Endodermal cell (in vitro differentiated cells): ENCODE measurements around the gene SRSF6. TPM values are rescaled to one million over a fixed set of nuclear protein-coding genes. Genes with fewer than 3 reads are reported as not detected.
A peak's percentile ranks its signal among the peaks of the same experiment; 100 is the strongest.

Source experiments
- DNase-seq: peaks from one replicate; pipeline ENCODE4 v3.0.0-alpha.2; 2017
- H3K27ac ChIP-seq: 2 replicates; pipeline ENCODE4 v1.5.1; 2013; ENCODE audit warnings: mild to moderate bottlenecking, low read depth, low read length, moderate library complexity
- H3K27me3 ChIP-seq: 2 replicates; pipeline ENCODE4 v1.6.1; 2013; ENCODE audit warnings: mild to moderate bottlenecking, low read length, moderate library complexity; ENCODE audit not compliant: insufficient read depth, control insufficient read depth, poor library complexity, severe bottlenecking
- H3K36me3 ChIP-seq: 2 replicates; pipeline ENCODE4 v1.7.0; 2013; ENCODE audit warnings: mild to moderate bottlenecking, low read length, moderate library complexity; ENCODE audit not compliant: control insufficient read depth, insufficient read depth
- H3K4me1 ChIP-seq: one replicate; pipeline ENCODE4 v1.7.0; 2013; ENCODE audit warnings: low read length; ENCODE audit not compliant: control insufficient read depth, insufficient read depth
- H3K4me3 ChIP-seq: 2 replicates; pipeline ENCODE4 v1.5.1; 2013; ENCODE audit warnings: mild to moderate bottlenecking, low read length, moderate library complexity
- H3K9ac ChIP-seq: 2 replicates; pipeline ENCODE4 v1.6.1; 2013; ENCODE audit warnings: mild to moderate bottlenecking, low read length, moderate library complexity; ENCODE audit not compliant: poor library complexity, severe bottlenecking; ENCODE audit errors: extremely low read depth
- H3K9me3 ChIP-seq: 2 replicates; pipeline ENCODE4 v1.6.1; 2013; ENCODE audit warnings: mild to moderate bottlenecking, low read length, moderate library complexity; ENCODE audit not compliant: control insufficient read depth
- H3K27ac Mint-ChIP-seq: 2 replicates; pipeline ENCODE4 v1.8.0; 2020; ENCODE audit warnings: mixed read lengths
- H3K27me3 Mint-ChIP-seq: 2 replicates; pipeline ENCODE4 v1.8.0; 2021; ENCODE audit warnings: mild to moderate bottlenecking, mixed read lengths; ENCODE audit not compliant: insufficient read depth
- H3K36me3 Mint-ChIP-seq: 2 replicates; pipeline ENCODE4 v1.8.0; 2020; ENCODE audit warnings: low read depth, mixed read lengths
- H3K4me1 Mint-ChIP-seq: 2 replicates; pipeline ENCODE4 v1.8.0; 2020; ENCODE audit warnings: mixed read lengths
- H3K4me3 Mint-ChIP-seq: 2 replicates; pipeline ENCODE4 v1.8.0; 2020; ENCODE audit warnings: mild to moderate bottlenecking, moderate library complexity, mixed read lengths
- H3K9me3 Mint-ChIP-seq: 2 replicates; pipeline ENCODE4 v1.8.0; 2020; ENCODE audit warnings: mild to moderate bottlenecking, mixed read lengths
- WGBS, 2 experiments: methylation state at CpG; one replicate each; pipeline versions ENCODE4 v1.1.5 to v1.1.7; 2013; ENCODE audit warnings: missing lambda C conversion rate in 2 of 2, mixed read lengths in 1 of 2; ENCODE audit not compliant: insufficient coverage in 1 of 2, insufficient read length in 1 of 2; 5-methylcytosine and 5-hydroxymethylcytosine counted together
- total RNA-seq, 2 donors: library from RNA; stranded (reverse); fragmentation: NEBNext Ultra II Directional in 1 of 2; extraction: Animal tissue kit (Norgen Biotek cat#: 25700) in 1 of 2; gene quantifications; 2 replicates in 1 of 2; 3 replicates in 1 of 2; pipeline ENCODE4 v1.2.1, GENCODE V29; 2021
- TF ChIP-seq, protein P1 (sequence below): fragments of 200-600 bp; sonication (generic); conservative IDR thresholded peaks from 2 replicates; pipeline ENCODE4 v1.5.0; 2021; ENCODE audit warnings: antibody characterized with exemption, mild to moderate bottlenecking

SRSF6 gene
- total RNA-seq, 2 donors from 2014 or later, result 146 to 199 TPM

DNA sequence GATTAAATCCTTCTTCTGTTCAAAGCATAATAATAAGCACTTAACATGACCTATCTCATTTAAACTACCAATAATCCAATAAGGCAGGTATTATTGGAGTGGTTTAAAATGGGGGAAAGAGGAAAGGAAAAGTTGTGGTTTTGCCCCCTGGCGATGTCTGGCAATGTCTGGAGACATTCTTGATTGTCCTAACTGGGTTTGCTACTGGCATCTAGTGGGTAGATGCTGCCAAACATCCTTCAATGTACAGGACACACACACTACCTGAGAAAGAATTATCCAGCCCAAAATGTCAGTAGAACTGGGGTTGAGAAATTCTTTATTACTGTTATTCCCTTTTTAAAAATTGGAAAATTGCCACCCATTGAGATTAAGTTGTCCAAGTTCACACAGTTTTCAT lies 25.2 kb upstream of the SRSF6 start:
- Mint-ChIP-seq H3K36me3 (no peaks in the 10 kb centered on the region), H3K9me3 (no peaks in the 10 kb centered on the region), H3K27me3 (peaks cover 11% of the 10 kb centered on the region), H3K27ac (no peak overlapping the region), H3K4me3 (no peak overlapping the region), H3K4me1 (peaks cover 7% of the 10 kb centered on the region)
- Histone ChIP-seq H3K4me1 (no peaks in the 10 kb centered on the region), H3K27me3 (no peaks in the 10 kb centered on the region), H3K9me3 (no peaks in the 10 kb centered on the region), H3K36me3 (no peaks in the 10 kb centered on the region), H3K27ac (no peak overlapping the region), H3K4me3 (no peak overlapping the region), H3K9ac (no peak overlapping the region)
- TF ChIP-seq, protein P1, sequence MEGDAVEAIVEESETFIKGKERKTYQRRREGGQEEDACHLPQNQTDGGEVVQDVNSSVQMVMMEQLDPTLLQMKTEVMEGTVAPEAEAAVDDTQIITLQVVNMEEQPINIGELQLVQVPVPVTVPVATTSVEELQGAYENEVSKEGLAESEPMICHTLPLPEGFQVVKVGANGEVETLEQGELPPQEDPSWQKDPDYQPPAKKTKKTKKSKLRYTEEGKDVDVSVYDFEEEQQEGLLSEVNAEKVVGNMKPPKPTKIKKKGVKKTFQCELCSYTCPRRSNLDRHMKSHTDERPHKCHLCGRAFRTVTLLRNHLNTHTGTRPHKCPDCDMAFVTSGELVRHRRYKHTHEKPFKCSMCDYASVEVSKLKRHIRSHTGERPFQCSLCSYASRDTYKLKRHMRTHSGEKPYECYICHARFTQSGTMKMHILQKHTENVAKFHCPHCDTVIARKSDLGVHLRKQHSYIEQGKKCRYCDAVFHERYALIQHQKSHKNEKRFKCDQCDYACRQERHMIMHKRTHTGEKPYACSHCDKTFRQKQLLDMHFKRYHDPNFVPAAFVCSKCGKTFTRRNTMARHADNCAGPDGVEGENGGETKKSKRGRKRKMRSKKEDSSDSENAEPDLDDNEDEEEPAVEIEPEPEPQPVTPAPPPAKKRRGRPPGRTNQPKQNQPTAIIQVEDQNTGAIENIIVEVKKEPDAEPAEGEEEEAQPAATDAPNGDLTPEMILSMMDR, result peak; percentile 35
- WGBS, 2 experiments, result 100% methylated on average over 1 of the region's 1 CpG; no CpG with 5 or more reads in 1 of the 2 experiments
- no peak for DNase-seq

DNA sequence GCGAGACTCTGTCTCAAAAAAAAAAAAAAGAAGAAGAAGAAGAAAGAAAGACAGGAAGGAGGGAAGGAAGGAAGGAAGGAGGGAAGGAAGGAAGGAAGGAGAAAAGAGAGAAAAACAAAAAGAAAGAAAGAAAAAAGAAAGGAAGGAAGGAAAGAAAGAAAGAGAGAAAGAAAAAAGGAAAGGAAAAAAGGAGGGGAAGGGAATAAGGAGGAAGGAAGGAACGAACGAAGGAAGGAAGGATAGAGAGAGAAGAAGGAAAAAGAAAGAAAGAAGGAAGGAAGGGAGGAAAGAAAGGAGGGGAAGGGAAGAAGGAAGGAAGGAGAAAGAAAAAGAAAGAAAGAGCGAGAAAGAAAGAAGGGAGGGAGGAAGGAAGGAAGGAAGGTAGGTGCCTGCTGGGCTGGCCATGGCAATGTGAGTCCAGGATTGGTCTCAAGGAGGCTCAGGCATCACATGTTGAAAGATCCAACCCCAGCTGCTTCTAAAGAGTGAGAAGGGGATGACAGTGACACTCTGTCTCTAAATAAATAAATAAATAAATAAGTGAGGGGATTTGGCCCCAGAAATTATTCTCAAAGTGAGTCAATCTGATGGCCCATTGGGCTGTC lies 24.3 kb upstream of the SRSF6 start:
- Mint-ChIP-seq H3K4me1 (peaks cover 7% of the 10 kb centered on the region), H3K9me3 (no peaks in the 10 kb centered on the region)
- 69 to 81% methylated on average over 3 to 4 of the region's 4 CpGs for WGBS, 2 experiments

DNA sequence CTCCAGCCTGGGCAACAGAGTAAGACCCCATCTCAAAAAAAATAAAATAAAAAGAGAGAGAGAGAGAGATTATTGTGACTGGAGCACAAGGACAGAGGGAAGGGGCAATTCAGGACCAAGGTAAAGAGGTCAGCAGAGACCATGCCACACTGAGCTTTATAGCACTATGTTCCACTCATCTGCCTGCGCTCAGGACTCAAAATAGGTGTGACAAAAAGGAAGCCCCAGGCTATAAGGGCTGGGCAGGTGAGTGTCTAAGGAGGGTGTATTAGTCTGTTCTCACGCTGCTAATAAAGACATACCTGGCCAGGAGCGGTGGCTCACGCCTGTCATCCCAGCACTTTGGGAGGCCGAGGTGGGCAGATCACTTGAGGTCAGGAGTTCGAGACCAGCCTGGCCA lies 23.1 kb upstream of the SRSF6 start:
- WGBS, 2 experiments, result 82 to 93% methylated on average over 5 to 6 of the region's 6 CpGs
- peaks cover 10% of the 10 kb centered on the region for H3K27me3 Mint-ChIP-seq
- no peaks in the 10 kb centered on the region for H3K9me3 Mint-ChIP-seq
- no peaks in the 10 kb centered on the region for H3K36me3 Mint-ChIP-seq
- Histone ChIP-seq H3K27me3 (no peaks in the 10 kb centered on the region), H3K9ac (no peak overlapping the region), H3K4me1 (no peaks in the 10 kb centered on the region), H3K27ac (no peak overlapping the region), H3K4me3 (no peak overlapping the region), H3K36me3 (no peaks in the 10 kb centered on the region), H3K9me3 (no peaks in the 10 kb centered on the region)
- TF ChIP-seq, protein P1, result no peak
- no peak overlapping the region for H3K27ac Mint-ChIP-seq
- H3K4me3 Mint-ChIP-seq, result no peak overlapping the region
- no peak for DNase-seq
- peaks cover 7% of the 10 kb centered on the region for H3K4me1 Mint-ChIP-seq

More for the DNA sequence above, 24.3 kb upstream of the SRSF6 start:
- no peak overlapping the region for H3K4me3 ChIP-seq
- no peak for DNase-seq
- H3K4me1 ChIP-seq, result no peaks in the 10 kb centered on the region
- H3K36me3 Mint-ChIP-seq, result no peaks in the 10 kb centered on the region
- H3K9ac ChIP-seq, result no peak overlapping the region
- TF ChIP-seq, protein P1, result no peak
- H3K27ac Mint-ChIP-seq, result no peak overlapping the region
- no peaks in the 10 kb centered on the region for H3K36me3 ChIP-seq
- no peak overlapping the region for H3K4me3 Mint-ChIP-seq
- H3K27me3 Mint-ChIP-seq, result peaks cover 10% of the 10 kb centered on the region
- H3K9me3 ChIP-seq, result no peaks in the 10 kb centered on the region
- no peaks in the 10 kb centered on the region for H3K27me3 ChIP-seq
- H3K27ac ChIP-seq, result no peak overlapping the region
